ENCODE measurements around the gene USP10. TPM values are rescaled to one million over a fixed set of nuclear protein-coding genes. Genes with fewer than 3 reads are reported as not detected.
A peak's percentile ranks its signal among the peaks of the same experiment; 100 is the strongest.
"Not testable (repeated sequence)": the region's sequence is repeated elsewhere in the genome, so short reads cannot be mapped to it uniquely, and the experiment has no call there.

The USP10 gene
- polyA plus RNA-seq, 2 donors, result 17.1 to 25.9 TPM

DNA sequence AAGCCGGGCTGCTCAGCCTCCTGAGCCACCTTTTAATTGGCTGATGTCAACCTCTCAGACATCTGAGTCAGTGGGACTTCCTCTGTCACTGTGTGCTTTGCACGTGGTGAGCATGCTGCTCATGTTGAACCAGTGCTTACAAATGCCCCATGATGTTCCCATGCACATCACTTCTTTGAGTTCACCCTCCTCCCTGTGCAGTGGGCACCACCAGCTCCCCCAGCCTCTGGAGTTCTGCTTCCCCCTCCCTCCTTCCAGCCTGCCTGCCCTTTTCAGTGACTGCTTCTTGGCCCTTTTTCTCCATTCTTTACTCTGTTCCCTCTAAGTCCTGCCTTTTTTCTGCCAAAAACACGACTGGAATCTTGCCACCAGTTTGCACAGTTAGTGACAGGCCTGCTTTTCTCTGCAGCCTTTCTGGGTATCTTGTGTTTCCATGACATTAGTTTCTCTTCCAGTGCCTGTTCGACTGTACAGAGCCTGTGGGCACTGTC lies 41.6 kb downstream of the USP10 start:
- H3K9me3 ChIP-seq (ENCODE audit: control insufficient read depth in 2 of 2, insufficient read depth in 1 of 2, low read depth in 1 of 2, low read length in 1 of 2), result no peaks in the 10 kb centered on the region
- H3K27me3 ChIP-seq (ENCODE audit: control insufficient read depth in 1 of 2, insufficient read depth in 2 of 2, low read length in 2 of 2), result no peaks in the 10 kb centered on the region
- peaks cover 0 to 5% of the 10 kb centered on the region in 2 donors for H3K36me3 ChIP-seq (ENCODE audit: control insufficient read depth in 2 of 2, insufficient read depth in 2 of 2, low read length in 1 of 2)
- WGBS, 2 donors, result 25 to 29% methylated on average over 4 of the region's 4 CpGs
- no peak overlapping the region for H3K4me3 ChIP-seq (ENCODE audit: low read depth in 1 of 2, low read length in 2 of 2)
- peak overlapping the region in 1 of 2 donors; percentile 49 for H3K27ac ChIP-seq (ENCODE audit: low read depth in 2 of 2, low read length in 1 of 2)
- peaks cover 3 to 9% of the 10 kb centered on the region in 2 donors for H3K4me1 ChIP-seq (ENCODE audit: control insufficient read depth in 2 of 2, insufficient read depth in 2 of 2, low read length in 1 of 2)

DNA sequence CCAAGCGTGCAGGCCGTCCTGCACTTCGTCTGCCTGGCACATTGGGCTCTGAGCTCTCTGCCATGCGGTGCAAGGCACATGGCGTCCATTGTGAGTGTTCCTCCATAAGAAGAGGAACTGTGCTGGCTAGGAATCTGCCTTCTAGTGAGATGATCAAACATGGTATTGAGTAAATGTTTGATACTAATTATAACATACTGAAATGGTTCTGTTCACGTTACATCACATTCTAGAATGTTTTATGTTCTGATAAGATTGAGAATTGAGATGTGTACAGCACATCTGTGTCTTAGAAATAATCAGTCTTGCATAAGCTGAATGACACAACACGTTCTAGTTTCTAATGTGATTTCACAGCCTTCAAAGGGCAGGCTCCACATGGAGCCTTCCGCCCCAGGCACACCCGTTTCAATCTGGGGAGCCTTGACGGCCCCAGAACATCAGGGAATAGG lies 42.9 kb downstream of the USP10 start:
- peaks cover 3 to 5% of the 10 kb centered on the region in 2 donors for H3K4me1 ChIP-seq (ENCODE audit: control insufficient read depth in 2 of 2, insufficient read depth in 2 of 2, low read length in 1 of 2)
- no peak overlapping the region for H3K4me3 ChIP-seq (ENCODE audit: low read depth in 1 of 2, low read length in 2 of 2)
- 82% methylated on average over 10 of the region's 10 CpGs for WGBS, 2 donors
- no peak overlapping the region for H3K27ac ChIP-seq (ENCODE audit: low read depth in 2 of 2, low read length in 1 of 2)
- H3K36me3 ChIP-seq (ENCODE audit: control insufficient read depth in 2 of 2, insufficient read depth in 2 of 2, low read length in 1 of 2), result peaks cover 0 to 7% of the 10 kb centered on the region in 2 donors
- H3K9me3 ChIP-seq (ENCODE audit: control insufficient read depth in 2 of 2, insufficient read depth in 1 of 2, low read depth in 1 of 2, low read length in 1 of 2), result no peaks in the 10 kb centered on the region
- no peaks in the 10 kb centered on the region for H3K27me3 ChIP-seq (ENCODE audit: control insufficient read depth in 1 of 2, insufficient read depth in 2 of 2, low read length in 2 of 2)

DNA sequence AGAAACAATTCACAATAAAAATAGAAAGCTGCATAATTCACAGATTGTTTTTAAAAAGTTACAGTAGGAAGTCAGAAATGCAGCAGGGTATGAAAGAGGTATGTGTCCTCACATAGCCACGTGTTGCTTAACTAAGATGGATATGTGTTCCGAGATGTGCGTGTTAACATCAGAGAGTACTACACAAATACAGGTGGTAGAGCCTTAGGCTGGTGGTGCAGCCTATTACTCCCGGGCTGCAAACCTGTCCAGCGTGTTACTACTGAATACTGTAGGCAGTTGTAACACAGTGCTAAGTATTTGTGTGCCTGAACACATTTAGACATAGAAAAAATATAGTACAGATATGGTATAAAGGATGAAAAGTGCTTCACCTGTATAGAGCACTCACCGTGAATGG lies 46.4 kb downstream of the USP10 start:
- no peaks in the 10 kb centered on the region for H3K9me3 ChIP-seq (ENCODE audit: control insufficient read depth in 2 of 2, insufficient read depth in 1 of 2, low read depth in 1 of 2, low read length in 1 of 2)
- H3K27ac ChIP-seq (ENCODE audit: low read depth in 2 of 2, low read length in 1 of 2), result no peak overlapping the region
- WGBS, 2 donors, result 74 to 85% methylated on average over 6 of the region's 6 CpGs
- H3K27me3 ChIP-seq (ENCODE audit: control insufficient read depth in 1 of 2, insufficient read depth in 2 of 2, low read length in 2 of 2), result no peaks in the 10 kb centered on the region
- no peak overlapping the region for H3K4me3 ChIP-seq (ENCODE audit: low read depth in 1 of 2, low read length in 2 of 2)
- H3K4me1 ChIP-seq (ENCODE audit: control insufficient read depth in 2 of 2, insufficient read depth in 2 of 2, low read length in 1 of 2), result peaks cover 0 to 3% of the 10 kb centered on the region in 2 donors
- H3K36me3 ChIP-seq (ENCODE audit: control insufficient read depth in 2 of 2, insufficient read depth in 2 of 2, low read length in 1 of 2), result peaks cover 0 to 7% of the 10 kb centered on the region in 2 donors

DNA sequence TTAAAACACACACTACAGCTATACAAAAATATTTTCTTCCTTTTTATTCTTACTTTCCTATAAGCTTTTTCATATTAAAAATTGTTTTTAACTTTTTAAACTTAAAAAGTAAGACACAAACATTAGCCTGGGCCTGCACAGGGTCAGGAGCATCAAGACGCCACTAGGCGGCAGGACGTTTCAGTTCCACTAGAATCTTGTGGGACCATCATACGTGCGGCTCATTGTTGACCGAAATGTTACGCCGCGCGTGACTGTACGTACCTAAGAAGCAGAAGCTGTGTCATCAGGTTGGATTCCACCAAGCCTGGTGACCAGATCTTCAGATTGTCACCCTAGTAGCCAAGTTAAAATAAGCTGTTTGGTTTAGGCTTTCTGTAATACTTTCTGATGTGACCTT lies 47.1 kb downstream of the USP10 start:
- Histone ChIP-seq H3K4me1 (ENCODE audit: control insufficient read depth in 2 of 2, insufficient read depth in 2 of 2, low read length in 1 of 2) (no peaks in the 10 kb centered on the region), H3K4me3 (ENCODE audit: low read depth in 1 of 2, low read length in 2 of 2) (no peak overlapping the region), H3K9me3 (ENCODE audit: control insufficient read depth in 2 of 2, insufficient read depth in 1 of 2, low read depth in 1 of 2, low read length in 1 of 2) (no peaks in the 10 kb centered on the region), H3K27me3 (ENCODE audit: control insufficient read depth in 1 of 2, insufficient read depth in 2 of 2, low read length in 2 of 2) (no peaks in the 10 kb centered on the region), H3K27ac (ENCODE audit: low read depth in 2 of 2, low read length in 1 of 2) (no peak overlapping the region), H3K36me3 (ENCODE audit: control insufficient read depth in 2 of 2, insufficient read depth in 2 of 2, low read length in 1 of 2) (peaks cover 0 to 7% of the 10 kb centered on the region in 2 donors)
- 94 to 95% methylated on average over 11 of the region's 11 CpGs for WGBS, 2 donors

DNA sequence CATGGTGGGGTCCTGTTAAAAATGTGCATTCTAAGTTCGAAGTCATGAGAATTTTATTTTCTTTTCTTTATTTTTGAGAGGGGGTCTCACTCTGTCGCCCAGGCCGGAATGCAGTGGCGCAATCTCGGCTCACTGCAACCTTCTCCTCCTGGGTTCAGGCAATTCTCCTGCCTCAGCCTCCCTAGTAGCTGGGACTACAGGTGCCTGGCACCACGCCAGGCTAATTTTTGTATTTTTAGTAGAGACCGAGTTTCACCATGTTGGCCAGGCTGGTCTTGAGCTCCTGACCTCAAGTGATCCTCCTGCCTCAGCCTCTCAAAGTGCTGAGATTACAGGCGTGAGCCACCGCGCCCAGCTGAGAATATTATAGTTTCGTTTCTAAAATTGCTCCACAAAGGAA lies 48.4 kb downstream of the USP10 start:
- H3K9me3 ChIP-seq (ENCODE audit: control insufficient read depth in 2 of 2, insufficient read depth in 1 of 2, low read depth in 1 of 2, low read length in 1 of 2); H3K4me1 ChIP-seq (ENCODE audit: control insufficient read depth in 2 of 2, insufficient read depth in 2 of 2, low read length in 1 of 2); H3K36me3 ChIP-seq (ENCODE audit: control insufficient read depth in 2 of 2, insufficient read depth in 2 of 2, low read length in 1 of 2); H3K27ac ChIP-seq (ENCODE audit: low read depth in 2 of 2, low read length in 1 of 2); H3K27me3 ChIP-seq (ENCODE audit: control insufficient read depth in 1 of 2, insufficient read depth in 2 of 2, low read length in 2 of 2); H3K4me3 ChIP-seq (ENCODE audit: low read depth in 1 of 2, low read length in 2 of 2): not testable (repeated sequence)
- 91 to 92% methylated on average over 11 of the region's 11 CpGs for WGBS, 2 donors

DNA sequence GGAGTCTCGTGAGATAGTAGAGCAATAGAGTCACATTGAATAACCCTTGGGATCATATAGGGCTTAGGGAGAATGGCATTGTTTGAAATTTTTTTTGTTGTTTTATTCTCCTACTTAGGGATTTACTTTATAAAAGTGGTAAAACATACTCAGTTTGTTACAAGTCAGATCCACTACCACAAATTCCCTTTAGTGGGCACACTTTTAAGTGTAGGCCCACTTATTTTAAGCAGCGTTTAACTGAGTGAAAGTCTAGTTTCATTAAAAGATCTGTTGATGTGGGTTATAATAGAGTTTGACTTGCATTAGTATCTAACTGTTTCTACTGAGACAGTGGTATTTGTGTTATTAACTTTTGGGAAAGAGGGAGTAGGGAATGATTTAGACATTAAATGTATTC lies 49.3 kb downstream of the USP10 start:
- peak overlapping the region; percentile 8 to 42 for H3K27ac ChIP-seq (ENCODE audit: low read depth in 2 of 2, low read length in 1 of 2)
- no peaks in the 10 kb centered on the region for H3K9me3 ChIP-seq (ENCODE audit: control insufficient read depth in 2 of 2, insufficient read depth in 1 of 2, low read depth in 1 of 2, low read length in 1 of 2)
- no peaks in the 10 kb centered on the region for H3K4me1 ChIP-seq (ENCODE audit: control insufficient read depth in 2 of 2, insufficient read depth in 2 of 2, low read length in 1 of 2)
- H3K36me3 ChIP-seq (ENCODE audit: control insufficient read depth in 2 of 2, insufficient read depth in 2 of 2, low read length in 1 of 2), result peaks cover 0 to 3% of the 10 kb centered on the region in 2 donors
- H3K27me3 ChIP-seq (ENCODE audit: control insufficient read depth in 1 of 2, insufficient read depth in 2 of 2, low read length in 2 of 2), result no peaks in the 10 kb centered on the region
- no peak overlapping the region for H3K4me3 ChIP-seq (ENCODE audit: low read depth in 1 of 2, low read length in 2 of 2)
- 83 to 86% methylated on average over 2 of the region's 2 CpGs for WGBS, 2 donors

DNA sequence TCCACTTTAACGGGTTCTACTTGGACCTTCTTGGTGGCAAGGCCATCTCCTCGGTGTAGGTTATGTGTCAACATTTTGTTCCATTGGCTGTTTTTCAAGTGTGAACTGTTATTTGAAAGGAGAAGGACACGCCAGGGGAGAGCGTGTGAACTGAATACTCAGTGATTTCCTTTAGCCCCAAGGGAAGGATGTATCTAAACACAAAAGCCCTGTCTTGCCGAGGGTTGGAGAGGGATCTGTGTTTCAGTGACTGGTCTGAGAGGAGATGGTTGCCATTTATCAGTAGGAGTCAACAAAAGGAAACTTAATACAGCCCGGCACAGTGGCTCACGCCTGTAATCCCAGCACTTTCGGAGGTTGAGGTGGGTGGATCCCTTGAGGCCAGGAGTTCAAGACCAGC lies 50.0 kb downstream of the USP10 start:
- peaks cover 0 to 3% of the 10 kb centered on the region in 2 donors for H3K36me3 ChIP-seq (ENCODE audit: control insufficient read depth in 2 of 2, insufficient read depth in 2 of 2, low read length in 1 of 2)
- no peak overlapping the region for H3K4me3 ChIP-seq (ENCODE audit: low read depth in 1 of 2, low read length in 2 of 2)
- no peaks in the 10 kb centered on the region for H3K27me3 ChIP-seq (ENCODE audit: control insufficient read depth in 1 of 2, insufficient read depth in 2 of 2, low read length in 2 of 2)
- H3K4me1 ChIP-seq (ENCODE audit: control insufficient read depth in 2 of 2, insufficient read depth in 2 of 2, low read length in 1 of 2), result no peaks in the 10 kb centered on the region
- no peaks in the 10 kb centered on the region for H3K9me3 ChIP-seq (ENCODE audit: control insufficient read depth in 2 of 2, insufficient read depth in 1 of 2, low read depth in 1 of 2, low read length in 1 of 2)
- WGBS, 2 donors, result 49 to 53% methylated on average over 8 of the region's 8 CpGs
- H3K27ac ChIP-seq (ENCODE audit: low read depth in 2 of 2, low read length in 1 of 2), result peak overlapping the region; percentile 15 to 33

DNA sequence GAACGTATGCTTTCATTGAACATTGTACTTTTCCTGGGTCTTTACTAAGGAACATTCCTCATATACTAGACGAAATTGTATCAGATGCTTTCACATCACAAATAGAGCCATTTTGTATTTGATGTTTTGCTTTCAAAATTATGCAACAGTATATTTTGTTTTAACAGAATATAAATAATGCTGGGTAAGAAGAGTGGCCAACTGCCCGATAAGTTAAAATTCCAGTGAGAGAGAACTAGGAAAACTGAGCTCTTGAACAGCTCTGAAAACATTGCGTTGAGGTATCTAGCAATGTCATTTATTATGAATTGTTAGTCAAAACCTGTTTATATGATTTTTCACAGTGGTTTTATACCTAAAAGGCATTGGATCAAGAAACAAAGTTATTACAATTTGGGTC lies 50.8 kb downstream of the USP10 start:
- H3K27ac ChIP-seq (ENCODE audit: low read depth in 2 of 2, low read length in 1 of 2), result peak overlapping the region in 1 of 2 donors; percentile 15
- 81 to 82% methylated on average over 4 of the region's 4 CpGs for WGBS, 2 donors

DNA sequence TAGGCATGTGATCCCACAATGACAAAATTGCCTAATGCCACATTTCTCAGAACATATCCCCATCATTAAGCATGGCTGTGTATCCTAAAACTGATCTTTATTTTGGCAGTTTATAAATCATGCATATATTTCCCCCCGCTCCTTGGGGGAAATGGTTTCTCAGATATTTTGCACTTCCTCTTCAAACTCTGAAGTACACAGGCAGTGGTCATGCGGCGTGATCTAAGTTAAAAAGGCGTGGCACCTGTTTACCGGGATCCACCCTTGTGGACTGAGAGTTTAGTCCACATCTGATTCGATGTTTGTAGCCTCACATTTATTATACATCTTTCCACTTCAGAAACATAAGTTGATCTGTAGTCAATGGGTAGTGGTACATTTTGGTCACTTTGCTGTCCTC lies 51.4 kb downstream of the USP10 start:
- H3K4me3 ChIP-seq (ENCODE audit: low read depth in 1 of 2, low read length in 2 of 2), result no peak overlapping the region
- H3K27ac ChIP-seq (ENCODE audit: low read depth in 2 of 2, low read length in 1 of 2), result peak overlapping the region in 1 of 2 donors; percentile 3
- no peaks in the 10 kb centered on the region for H3K9me3 ChIP-seq (ENCODE audit: control insufficient read depth in 2 of 2, insufficient read depth in 1 of 2, low read depth in 1 of 2, low read length in 1 of 2)
- H3K27me3 ChIP-seq (ENCODE audit: control insufficient read depth in 1 of 2, insufficient read depth in 2 of 2, low read length in 2 of 2), result no peaks in the 10 kb centered on the region
- WGBS, 2 donors, result 60 to 67% methylated on average over 6 of the region's 6 CpGs
- H3K4me1 ChIP-seq (ENCODE audit: control insufficient read depth in 2 of 2, insufficient read depth in 2 of 2, low read length in 1 of 2), result peaks cover 0 to 5% of the 10 kb centered on the region in 2 donors
- peaks cover 0 to 3% of the 10 kb centered on the region in 2 donors for H3K36me3 ChIP-seq (ENCODE audit: control insufficient read depth in 2 of 2, insufficient read depth in 2 of 2, low read length in 1 of 2)

More for the DNA sequence above, 50.8 kb downstream of the USP10 start:
- H3K4me3 ChIP-seq (ENCODE audit: low read depth in 1 of 2, low read length in 2 of 2), result no peak overlapping the region
- H3K27me3 ChIP-seq (ENCODE audit: control insufficient read depth in 1 of 2, insufficient read depth in 2 of 2, low read length in 2 of 2), result no peaks in the 10 kb centered on the region
- peaks cover 0 to 3% of the 10 kb centered on the region in 2 donors for H3K36me3 ChIP-seq (ENCODE audit: control insufficient read depth in 2 of 2, insufficient read depth in 2 of 2, low read length in 1 of 2)
- H3K9me3 ChIP-seq (ENCODE audit: control insufficient read depth in 2 of 2, insufficient read depth in 1 of 2, low read depth in 1 of 2, low read length in 1 of 2), result no peaks in the 10 kb centered on the region
- H3K4me1 ChIP-seq (ENCODE audit: control insufficient read depth in 2 of 2, insufficient read depth in 2 of 2, low read length in 1 of 2), result peaks cover 0 to 5% of the 10 kb centered on the region in 2 donors

DNA sequence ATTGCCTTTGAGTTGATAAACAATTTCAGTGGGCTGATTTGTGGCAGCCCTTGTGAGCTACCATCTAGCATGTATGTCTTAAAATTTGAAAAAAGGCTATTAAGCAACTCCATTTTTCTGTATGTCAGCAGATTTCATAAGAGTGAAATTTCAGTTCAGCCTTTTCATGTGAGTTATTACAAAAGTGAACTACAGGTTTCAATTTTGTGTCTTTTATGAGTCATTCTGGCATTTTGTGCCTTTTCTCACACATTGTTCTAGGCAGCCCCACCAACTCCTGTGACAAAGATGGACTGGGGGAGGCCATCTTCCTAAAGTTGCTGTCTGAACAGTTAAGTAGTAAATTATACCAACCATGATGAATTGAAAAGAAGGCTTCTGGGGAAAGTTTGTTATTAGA lies 52.1 kb downstream of the USP10 start:
- no peaks in the 10 kb centered on the region for H3K9me3 ChIP-seq (ENCODE audit: control insufficient read depth in 2 of 2, insufficient read depth in 1 of 2, low read depth in 1 of 2, low read length in 1 of 2)
- H3K4me3 ChIP-seq (ENCODE audit: low read depth in 1 of 2, low read length in 2 of 2), result no peak overlapping the region
- peaks cover 0 to 5% of the 10 kb centered on the region in 2 donors for H3K4me1 ChIP-seq (ENCODE audit: control insufficient read depth in 2 of 2, insufficient read depth in 2 of 2, low read length in 1 of 2)
- no peaks in the 10 kb centered on the region for H3K27me3 ChIP-seq (ENCODE audit: control insufficient read depth in 1 of 2, insufficient read depth in 2 of 2, low read length in 2 of 2)
- H3K36me3 ChIP-seq (ENCODE audit: control insufficient read depth in 2 of 2, insufficient read depth in 2 of 2, low read length in 1 of 2), result peaks cover 0 to 2% of the 10 kb centered on the region in 2 donors
- H3K27ac ChIP-seq (ENCODE audit: low read depth in 2 of 2, low read length in 1 of 2), result no peak overlapping the region

Data from esophagus (tissue), 2 donors.